Fibroblast of lung (primary cell): ENCODE results near the gene EMC6. TPM values are rescaled to one million over a fixed set of nuclear protein-coding genes. Genes with fewer than 3 reads are reported as not detected.

ENCODE experiments used
- DNase-seq, 2 donors: peaks; one replicate each; pipeline versions ENCODE4 v3.0.0 to v3.0.0-alpha.2; 2010; ENCODE audit warnings: low read depth in 2 of 2
- H2AFZ ChIP-seq: 2 replicates; pipeline ENCODE4 v1.5.1; 2012; ENCODE audit warnings: low read length, control low read depth, inconsistent platforms
- H3K27ac ChIP-seq: 2 replicates; pipeline ENCODE4 v1.5.1; 2011; ENCODE audit warnings: low read length, control low read depth; ENCODE audit not compliant: insufficient read depth
- H3K27me3 ChIP-seq: 2 replicates; pipeline ENCODE4 v1.5.1; 2011; ENCODE audit warnings: mild to moderate bottlenecking, low read length; ENCODE audit not compliant: control insufficient read depth, insufficient read depth
- H3K36me3 ChIP-seq: 2 replicates; pipeline ENCODE4 v1.5.1; 2011; ENCODE audit warnings: low read length; ENCODE audit not compliant: control insufficient read depth, insufficient read depth
- H3K4me1 ChIP-seq: 2 replicates; pipeline ENCODE4 v1.5.1; 2011; ENCODE audit warnings: low read length; ENCODE audit not compliant: control insufficient read depth, insufficient read depth; ENCODE audit errors: extremely low read depth
- H3K4me2 ChIP-seq: 2 replicates; pipeline ENCODE4 v1.5.1; 2011; ENCODE audit warnings: low read length, control low read depth; ENCODE audit not compliant: insufficient read depth; ENCODE audit errors: extremely low read depth
- H3K4me3 ChIP-seq, 4 experiments: fragments of 200-600 bp in 1 of 4; sonication (generic) in 1 of 4; replicated peaks in 1 of 4; 2 replicates each; pipeline ENCODE4 v1.5.1; 2011 to 2016; ENCODE audit warnings: low read length in 4 of 4, low read depth in 3 of 4, mild to moderate bottlenecking in 3 of 4, control low read depth in 2 of 4, inconsistent platforms in 1 of 4, mixed read lengths in 1 of 4; ENCODE audit not compliant: insufficient read depth in 1 of 4; ENCODE audit errors: control extremely low read depth in 1 of 4
- H3K79me2 ChIP-seq: 2 replicates; pipeline ENCODE4 v1.5.1; 2012; ENCODE audit warnings: mild to moderate bottlenecking, low read length, inconsistent platforms; ENCODE audit not compliant: control insufficient read depth, insufficient read depth
- H3K9ac ChIP-seq: 2 replicates; pipeline ENCODE4 v1.5.1; 2011; ENCODE audit warnings: mild to moderate bottlenecking, low read length, control low read depth; ENCODE audit not compliant: insufficient read depth
- H3K9me3 ChIP-seq: 2 replicates; pipeline ENCODE4 v1.5.1; 2012; ENCODE audit warnings: low read depth, low read length; ENCODE audit not compliant: control insufficient read depth, insufficient read depth
- H4K20me1 ChIP-seq: 2 replicates; pipeline ENCODE4 v1.5.1; 2011; ENCODE audit warnings: low read length; ENCODE audit not compliant: control insufficient read depth, insufficient read depth; ENCODE audit errors: extremely low read depth
- EZH2 ChIP-seq: IDR thresholded peaks from 2 replicates; pipeline ENCODE4 v1.5.1; 2012; ENCODE audit warnings: low read length, control low read depth, mild to moderate bottlenecking; ENCODE audit errors: missing control alignments
- polyA plus RNA-seq, 2 donors: library from polyadenylated mRNA; depleted of rRNA in 1 of 2; stranded (reverse) in 1 of 2; unstranded in 1 of 2; fragments of >200 nt; gene quantifications; 2 replicates each; pipeline ENCODE4 v1.2.1, GENCODE V29; 2011 to 2012; ENCODE audit warnings: missing spikeins in 1 of 2
- total RNA-seq: library from RNA; depleted of rRNA; stranded (reverse); fragments of >200 nt; gene quantifications from 2 replicates; pipeline ENCODE4 v1.2.1, GENCODE V29; 2014
- TF ChIP-seq, protein P1 (sequence below), 2 donors: IDR thresholded peaks in 1 of 2; conservative IDR thresholded peaks in 1 of 2; 1 replicate in 1 of 2; 2 replicates in 1 of 2; pipeline ENCODE4 v1.5.1; 2011 to 2012; ENCODE audit warnings: low read length in 2 of 2, control low read depth in 1 of 2, inconsistent platforms in 1 of 2, low read depth in 1 of 2, mild to moderate bottlenecking in 1 of 2

Gene EMC6
- total and polyA plus RNA-seq, 2 donors (not counting 1 experiment from before 2014, with no cell fraction given), result 15.4 to 20.6 TPM

DNA sequence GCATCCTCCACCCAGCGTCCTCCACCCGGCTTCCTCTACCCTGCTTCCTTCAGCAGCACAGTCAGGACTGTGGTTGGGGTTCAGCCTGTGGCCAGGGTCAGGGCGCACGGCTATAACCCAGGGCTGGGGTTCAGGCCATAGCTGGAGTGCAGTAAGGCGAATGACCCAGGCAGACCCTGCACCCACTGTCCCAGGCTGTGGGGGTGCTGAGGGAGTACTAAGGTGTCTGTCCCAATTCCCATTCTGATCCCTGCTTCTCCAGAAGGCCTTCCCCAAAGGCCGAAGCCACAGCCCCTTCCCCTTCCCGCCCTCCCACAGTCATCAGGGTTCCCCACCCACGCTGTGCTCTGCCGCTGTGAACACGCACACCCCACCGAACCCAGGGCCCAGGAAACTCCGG is 12.4 kb downstream of the EMC6 start:
- DNase-seq, result no peak
- Histone ChIP-seq H3K9me3 (no peaks in the 10 kb centered on the region), H3K36me3 (no peaks in the 10 kb centered on the region), H2AFZ (no peak overlapping the region), H3K4me3 (no peak overlapping the region), H3K4me1 (no peaks in the 10 kb centered on the region), H3K4me2 (no peak overlapping the region), H3K27ac (no peak overlapping the region), H3K9ac (no peak overlapping the region), H4K20me1 (no peaks in the 10 kb centered on the region), H3K27me3 (no peaks in the 10 kb centered on the region), H3K79me2 (no peaks in the 10 kb centered on the region)
- TF ChIP-seq EZH2, result no peak
- TF ChIP-seq, protein P1, sequence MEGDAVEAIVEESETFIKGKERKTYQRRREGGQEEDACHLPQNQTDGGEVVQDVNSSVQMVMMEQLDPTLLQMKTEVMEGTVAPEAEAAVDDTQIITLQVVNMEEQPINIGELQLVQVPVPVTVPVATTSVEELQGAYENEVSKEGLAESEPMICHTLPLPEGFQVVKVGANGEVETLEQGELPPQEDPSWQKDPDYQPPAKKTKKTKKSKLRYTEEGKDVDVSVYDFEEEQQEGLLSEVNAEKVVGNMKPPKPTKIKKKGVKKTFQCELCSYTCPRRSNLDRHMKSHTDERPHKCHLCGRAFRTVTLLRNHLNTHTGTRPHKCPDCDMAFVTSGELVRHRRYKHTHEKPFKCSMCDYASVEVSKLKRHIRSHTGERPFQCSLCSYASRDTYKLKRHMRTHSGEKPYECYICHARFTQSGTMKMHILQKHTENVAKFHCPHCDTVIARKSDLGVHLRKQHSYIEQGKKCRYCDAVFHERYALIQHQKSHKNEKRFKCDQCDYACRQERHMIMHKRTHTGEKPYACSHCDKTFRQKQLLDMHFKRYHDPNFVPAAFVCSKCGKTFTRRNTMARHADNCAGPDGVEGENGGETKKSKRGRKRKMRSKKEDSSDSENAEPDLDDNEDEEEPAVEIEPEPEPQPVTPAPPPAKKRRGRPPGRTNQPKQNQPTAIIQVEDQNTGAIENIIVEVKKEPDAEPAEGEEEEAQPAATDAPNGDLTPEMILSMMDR (conservative IDR thresholded peaks at IDR 0.05 in 1 of 2, IDR thresholded peaks at IDR 0.05 in 1 of 2; ENCODE audit: low read depth in 1 of 2, low read length in 2 of 2), result no peak

DNA sequence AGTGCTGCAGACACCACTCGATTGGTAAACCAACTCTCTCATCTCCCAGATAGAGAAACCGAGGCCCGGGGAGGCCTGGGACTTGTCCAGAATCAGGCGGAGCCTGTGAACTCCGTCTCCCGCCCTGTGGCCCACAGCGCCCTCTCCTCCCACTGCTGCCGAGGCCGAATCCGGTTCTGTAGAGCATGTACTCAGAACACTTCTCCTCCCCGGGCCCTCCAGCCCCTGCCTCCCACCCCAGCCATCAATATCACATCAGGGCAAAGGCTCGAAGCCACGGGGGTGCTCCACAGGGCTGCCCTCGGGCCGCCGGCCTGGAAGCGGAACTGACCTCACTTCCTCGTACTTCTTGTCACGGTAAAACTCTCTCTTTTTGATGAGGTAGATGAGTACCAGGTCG is 13.0 kb downstream of the EMC6 start:
- H3K9ac ChIP-seq, result no peak overlapping the region
- no peaks in the 10 kb centered on the region for H3K79me2 ChIP-seq
- no peaks in the 10 kb centered on the region for H3K27me3 ChIP-seq
- H3K4me2 ChIP-seq, result no peak overlapping the region
- H3K27ac ChIP-seq, result no peak overlapping the region
- H3K36me3 ChIP-seq, result no peaks in the 10 kb centered on the region
- H2AFZ ChIP-seq, result no peak overlapping the region
- H3K4me3 ChIP-seq, result no peak overlapping the region
- H4K20me1 ChIP-seq, result no peaks in the 10 kb centered on the region
- TF ChIP-seq, protein P1 (conservative IDR thresholded peaks at IDR 0.05 in 1 of 2, IDR thresholded peaks at IDR 0.05 in 1 of 2; ENCODE audit: low read depth in 1 of 2, low read length in 2 of 2), result no peak
- TF ChIP-seq EZH2, result no peak
- H3K4me1 ChIP-seq, result no peaks in the 10 kb centered on the region
- no peaks in the 10 kb centered on the region for H3K9me3 ChIP-seq
- DNase-seq, result no peak

DNA sequence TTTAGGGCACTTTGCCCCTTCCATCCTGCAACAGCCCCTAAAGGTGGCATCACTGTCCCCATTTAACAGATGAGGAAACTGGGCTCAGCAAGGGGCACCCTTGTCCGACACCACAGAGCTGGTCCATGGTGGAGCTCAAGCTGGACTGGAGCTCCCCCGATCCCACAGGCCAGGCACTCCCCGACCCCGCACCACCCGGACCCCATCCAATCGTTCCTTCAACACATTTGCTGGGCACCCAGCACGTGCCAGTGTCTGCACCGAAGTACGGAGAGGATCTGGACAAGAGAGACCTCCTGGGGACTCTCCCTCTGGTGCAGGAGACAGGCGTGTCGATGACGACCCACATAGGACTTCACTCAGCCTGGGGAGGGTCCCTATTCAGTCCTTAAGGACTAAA is 13.4 kb downstream of the EMC6 start:
- H3K79me2 ChIP-seq, result no peaks in the 10 kb centered on the region
- no peak overlapping the region for H3K27ac ChIP-seq
- H3K4me1 ChIP-seq, result no peaks in the 10 kb centered on the region
- H4K20me1 ChIP-seq, result no peaks in the 10 kb centered on the region
- DNase-seq, result no peak
- no peak overlapping the region for H3K4me2 ChIP-seq
- TF ChIP-seq, protein P1 (conservative IDR thresholded peaks at IDR 0.05 in 1 of 2, IDR thresholded peaks at IDR 0.05 in 1 of 2; ENCODE audit: low read depth in 1 of 2, low read length in 2 of 2), result no peak
- TF ChIP-seq EZH2, result no peak
- H3K4me3 ChIP-seq, result no peak overlapping the region
- H3K36me3 ChIP-seq, result no peaks in the 10 kb centered on the region
- no peaks in the 10 kb centered on the region for H3K27me3 ChIP-seq
- no peak overlapping the region for H2AFZ ChIP-seq
- H3K9me3 ChIP-seq, result no peaks in the 10 kb centered on the region
- H3K9ac ChIP-seq, result no peak overlapping the region
